ENCODE data around the gene ZP1. TPM values are rescaled to one million over a fixed set of nuclear protein-coding genes. Genes with fewer than 3 reads are reported as not detected.

ZP1 gene
- total and polyA plus RNA-seq, 2 of the 13 experiments (the other 11 are each of a cell fraction or from before 2014, with no cell fraction given) = 0.16 TPM; not detected in 1

DNA sequence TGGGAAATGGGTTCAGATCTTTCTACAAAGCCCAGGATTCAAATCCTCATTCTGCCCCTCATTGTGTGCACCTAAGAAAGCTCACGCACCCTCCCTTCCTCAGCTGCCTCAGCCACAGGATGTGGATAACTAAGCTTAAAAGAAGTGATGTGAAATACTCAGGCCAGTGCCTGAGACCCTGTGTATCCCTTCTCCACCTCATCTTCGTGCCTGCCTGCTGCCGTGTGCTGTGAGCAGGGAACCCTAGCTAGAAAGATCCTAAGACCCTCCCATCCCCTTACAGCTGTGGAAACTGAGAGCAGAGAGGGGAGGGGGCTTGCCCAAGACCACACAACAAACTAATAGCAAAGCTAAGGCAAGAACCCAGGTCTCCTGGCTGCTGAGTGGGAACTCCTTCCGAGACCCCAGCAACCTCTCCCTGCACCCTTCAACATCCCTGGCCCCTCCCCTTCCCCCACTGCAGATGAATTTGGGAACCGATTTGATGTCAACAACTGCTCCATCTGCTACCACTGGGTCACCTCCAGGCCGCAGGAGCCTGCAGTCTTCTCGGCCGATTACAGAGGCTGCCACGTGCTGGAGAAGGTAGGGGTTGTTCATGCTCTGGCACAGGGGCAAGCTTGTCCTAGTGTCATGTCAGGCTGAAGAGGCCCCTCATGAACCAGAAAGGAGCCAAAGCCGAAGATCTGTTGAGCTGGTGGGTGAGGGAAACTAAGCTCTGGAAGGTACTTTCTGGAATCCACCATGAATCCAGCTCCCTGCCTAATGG is 1.5 kb downstream of the ZP1 start (continued):
- TF ChIP-seq SNAPC2 (CRISPR knock-in tag; IDR thresholded peaks at IDR 0.05) = no peak
- no peak for TF ChIP-seq MTF1 (CRISPR knock-in tag; IDR thresholded peaks at IDR 0.05)
- TF ChIP-seq ZNF749 (CRISPR knock-in tag; IDR thresholded peaks at IDR 0.05; ENCODE audit: borderline replicate concordance) = no peak
- TF ChIP-seq, protein P1, sequence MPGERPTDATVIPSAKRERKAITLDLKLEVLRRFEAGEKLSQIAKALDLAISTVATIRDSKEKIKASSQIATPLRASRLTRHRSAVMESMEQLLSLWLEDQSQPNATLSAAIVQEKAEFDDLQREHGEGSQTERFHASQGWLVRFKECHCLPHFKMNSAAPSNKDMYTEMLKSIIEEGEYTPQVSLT (CRISPR knock-in tag; IDR thresholded peaks at IDR 0.05; ENCODE audit: borderline replicate concordance, low read depth) = no peak
- TF ChIP-seq ZKSCAN8 (CRISPR knock-in tag; IDR thresholded peaks at IDR 0.05; ENCODE audit: borderline replicate concordance) = no peak

DNA sequence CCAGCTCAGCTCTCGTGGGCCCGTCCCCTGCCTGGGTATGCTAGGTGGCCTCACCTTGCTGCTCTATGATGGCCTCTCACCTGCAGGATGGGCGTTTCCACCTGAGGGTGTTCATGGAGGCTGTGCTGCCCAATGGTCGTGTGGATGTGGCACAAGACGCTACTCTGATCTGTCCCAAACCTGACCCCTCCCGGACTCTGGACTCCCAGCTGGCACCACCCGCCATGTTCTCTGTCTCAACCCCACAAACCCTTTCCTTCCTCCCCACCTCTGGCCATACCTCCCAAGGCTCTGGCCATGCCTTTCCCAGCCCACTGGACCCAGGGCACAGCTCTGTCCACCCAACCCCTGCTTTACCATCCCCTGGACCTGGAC is 2.1 kb downstream of the ZP1 start:
- Histone ChIP-seq H3K27me3 (ENCODE audit: control insufficient read depth in 1 of 2, insufficient read depth in 2 of 2, low read length in 2 of 2) (peaks cover 0 to 7% of the 10 kb centered on the region in 2 experiments; a peak in 1 of 5 replicates), H2AFZ (ENCODE audit: low read length) (no peak overlapping the region), H3K4me2 (ENCODE audit: low read depth, low read length) (no peak overlapping the region), H4K20me1 (ENCODE audit: insufficient read depth, low read length) (no peaks in the 10 kb centered on the region), H3K4me1 (ENCODE audit: insufficient read depth, low read length) (peaks cover 48% of the 10 kb centered on the region), H3K27ac (ENCODE audit: extremely low read length, insufficient read depth, low read length) (no peak overlapping the region), H3K79me2 (ENCODE audit: insufficient read depth, low read length) (no peaks in the 10 kb centered on the region), H3K4me3 (replicated peaks in 1 of 3; ENCODE audit: insufficient read depth in 1 of 3, low read depth in 2 of 3, low read length in 3 of 3) (no peak overlapping the region), H3K36me3 (replicated peaks in 1 of 2; ENCODE audit: control insufficient read depth in 1 of 2, insufficient read depth in 2 of 2, low read length in 2 of 2) (no peaks in the 10 kb centered on the region), H3K9ac (ENCODE audit: insufficient read depth, low read depth, low read length) (no peak overlapping the region), H3K9me3 (ENCODE audit: low read length) (no peaks in the 10 kb centered on the region)
- DNase-seq (ENCODE audit: low spot score) = no peak
- intact Hi-C loops (cut with micrococcal nuclease; ENCODE audit: unreplicated experiment) (no loop called here), in situ Hi-C loops (cut with HindIII; ENCODE audit: extremely low pct_ligation_motif_present, low pct_unique_long_range_greater_than_20kb) (no loop called here)
- 68% methylated on average over 7 of the region's 7 CpGs for WGBS (ENCODE audit: low lambda C conversion rate)
- POLR2A ChIA-PET = no interaction called here
- ATAC-seq = no peak
- no peak for FAIRE-seq
- CTCF ChIA-PET (ENCODE audit: low intra/inter-chr PET ratio, low total read pairs) = no interaction called here
- no TSS peak for BruUV-seq (replicated peaks)
- no peak for TF ChIP-seq ZNF136 (CRISPR knock-in tag; IDR thresholded peaks at IDR 0.05; ENCODE audit: low read depth)
- no peak for TF ChIP-seq THYN1 (CRISPR knock-in tag; IDR thresholded peaks at IDR 0.05; ENCODE audit: borderline replicate concordance, low read depth)
- TF ChIP-seq, protein P2, sequence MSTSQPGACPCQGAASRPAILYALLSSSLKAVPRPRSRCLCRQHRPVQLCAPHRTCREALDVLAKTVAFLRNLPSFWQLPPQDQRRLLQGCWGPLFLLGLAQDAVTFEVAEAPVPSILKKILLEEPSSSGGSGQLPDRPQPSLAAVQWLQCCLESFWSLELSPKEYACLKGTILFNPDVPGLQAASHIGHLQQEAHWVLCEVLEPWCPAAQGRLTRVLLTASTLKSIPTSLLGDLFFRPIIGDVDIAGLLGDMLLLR (CRISPR knock-in tag; IDR thresholded peaks at IDR 0.05) = no peak
- TF ChIP-seq, protein P3, sequence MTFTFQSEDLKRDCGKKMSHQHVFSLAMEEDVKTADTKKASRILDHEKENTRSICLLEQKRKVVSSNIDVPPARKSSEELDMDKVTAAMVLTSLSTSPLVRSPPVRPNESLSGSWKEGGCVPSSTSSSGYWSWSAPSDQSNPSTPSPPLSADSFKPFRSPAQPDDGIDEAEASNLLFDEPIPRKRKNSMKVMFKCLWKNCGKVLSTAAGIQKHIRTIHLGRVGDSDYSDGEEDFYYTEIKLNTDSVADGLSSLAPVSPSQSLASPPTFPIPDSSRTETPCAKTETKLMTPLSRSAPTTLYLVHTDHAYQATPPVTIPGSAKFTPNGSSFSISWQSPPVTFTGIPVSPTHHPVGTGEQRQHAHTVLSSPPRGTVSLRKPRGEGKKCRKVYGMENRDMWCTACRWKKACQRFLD (CRISPR knock-in tag; IDR thresholded peaks at IDR 0.05; ENCODE audit: borderline replicate concordance) = no peak
- no peak for TF ChIP-seq TARDBP (CRISPR knock-in tag; IDR thresholded peaks at IDR 0.05)
- TF ChIP-seq IRX3 (CRISPR knock-in tag; IDR thresholded peaks at IDR 0.05; ENCODE audit: borderline replicate concordance, low read depth) = no peak
- no peak for TF ChIP-seq SMC3 (IDR thresholded peaks at IDR 0.05; ENCODE audit: low read length)
- TF ChIP-seq BHLHE40 (IDR thresholded peaks at IDR 0.05; ENCODE audit: low read length) = no peak
- TF ChIP-seq ZNF33A (CRISPR knock-in tag; IDR thresholded peaks at IDR 0.05; ENCODE audit: borderline replicate concordance) = no peak
- TF ChIP-seq PITX1 (CRISPR knock-in tag; IDR thresholded peaks at IDR 0.05) = no peak
- TF ChIP-seq ZNF30 (CRISPR knock-in tag; IDR thresholded peaks at IDR 0.05) = no peak
- TF ChIP-seq RARA (CRISPR knock-in tag; IDR thresholded peaks at IDR 0.05) = no peak
- TF ChIP-seq ZHX1 (CRISPR knock-in tag; IDR thresholded peaks at IDR 0.05; ENCODE audit: low read depth) = no peak
